K562 (cell line): ENCODE data around the gene TMEM123. TPM values are rescaled to one million over a fixed set of nuclear protein-coding genes. Genes with fewer than 3 reads are reported as not detected.

Experiments
- ATAC-seq: fragments of 200-7000 bp; cut with Tn5 transposase; 3 replicates; pipeline ENCODE4 v1.9.1; 2020; ENCODE audit warnings: moderate library complexity
- BruUV-seq: library from RNA; stranded (reverse); fragments of 400-500 nt; replicated peaks from 2 replicates; lab custom pipeline; 2021; lab: Mats Ljungman, UMichigan
- CTCF ChIA-PET: fragments of 300-600 bp; formaldehyde crosslinking; extraction: SDS; loops from one replicate; lab custom pipeline; 2021; ENCODE audit warnings: low intra/inter-chr PET ratio; lab: Yijun Ruan, JAX
- POLR2A ChIA-PET: fragments of 300-600, 350-650 bp; sonication (Branson Sonifier 250); formaldehyde crosslinking; extraction: SDS; loops from one replicate; lab custom pipeline; 2021; ENCODE audit warnings: antibody characterized with exemption, inconsistent platforms; lab: Yijun Ruan, JAX
- DNase-seq, 4 experiments: peaks; one replicate each; pipeline versions ENCODE4 v3.0.0 to v3.0.0-alpha.2; 2011 to 2018; ENCODE audit warnings: low spot score in 3 of 4, mixed read lengths in 3 of 4; ENCODE audit errors: extremely low read depth in 1 of 4
- FAIRE-seq: peaks from 2 replicates; lab custom pipeline; 2011; peaks lifted over from hg19 to GRCh38; lab: Jason Lieb, UNC
- H2AFZ ChIP-seq: 2 replicates; pipeline ENCODE4 v1.6.0; 2011; ENCODE audit warnings: low read depth, low read length, control low read depth, inconsistent platforms
- H3K27ac ChIP-seq: fragments of 200-600 bp; 3 replicates; pipeline ENCODE4 v1.8.0; 2011; ENCODE audit warnings: low read depth, mild to moderate bottlenecking, control low read depth, inconsistent platforms, low read length, moderate library complexity, mixed read lengths; ENCODE audit errors: extremely low read depth
- H3K27me3 ChIP-seq, 2 experiments: fragments of 300-600 bp in 1 of 2; 2 replicates in 1 of 2; 3 replicates in 1 of 2; pipeline versions ENCODE4 v1.6.0 to v1.8.0; 2011; ENCODE audit warnings: inconsistent platforms in 2 of 2, low read length in 2 of 2, mild to moderate bottlenecking in 1 of 2, mixed read lengths in 1 of 2, moderate library complexity in 1 of 2; ENCODE audit not compliant: control insufficient read depth in 2 of 2, insufficient read depth in 2 of 2
- H3K36me3 ChIP-seq: fragments of 300-600 bp; 3 replicates; pipeline ENCODE4 v1.8.0; 2011; ENCODE audit warnings: mild to moderate bottlenecking, low read length, inconsistent platforms; ENCODE audit not compliant: control insufficient read depth, insufficient read depth
- H3K4me1 ChIP-seq, 2 experiments: fragments of 200-600 bp in 1 of 2; replicated peaks in 1 of 2; 2 replicates in 1 of 2; 3 replicates in 1 of 2; pipeline versions ENCODE4 v1.5.1 to v1.8.0; 2011; ENCODE audit warnings: inconsistent platforms in 2 of 2, low read length in 2 of 2, mild to moderate bottlenecking in 1 of 2, mixed read lengths in 1 of 2, moderate library complexity in 1 of 2; ENCODE audit not compliant: control insufficient read depth in 2 of 2, insufficient read depth in 2 of 2
- H3K4me2 ChIP-seq: 2 replicates; pipeline ENCODE4 v1.6.1; 2011; ENCODE audit warnings: low read length, control low read depth, inconsistent platforms, mixed read lengths; ENCODE audit not compliant: insufficient read depth
- H3K4me3 ChIP-seq: fragments of 200-600 bp; sonication (generic), shearing (Covaris generic); 2 replicates; pipeline ENCODE4 v1.5.1; 2016; ENCODE audit warnings: control low read depth, inconsistent platforms
- H3K79me2 ChIP-seq: fragments of 200-600 bp; 3 replicates; pipeline ENCODE4 v1.8.0; 2011; ENCODE audit warnings: low read length, inconsistent platforms; ENCODE audit not compliant: control insufficient read depth, insufficient read depth
- H3K9ac ChIP-seq, 2 experiments: 2 replicates each; pipeline versions ENCODE4 v1.6.0 to v1.6.1; 2011; ENCODE audit warnings: low read depth in 2 of 2, low read length in 2 of 2, control low read depth in 1 of 2, inconsistent platforms in 1 of 2, mild to moderate bottlenecking in 1 of 2, mixed read lengths in 1 of 2; ENCODE audit not compliant: insufficient read depth in 1 of 2
- H3K9me1 ChIP-seq: one replicate; pipeline ENCODE4 v1.6.0; 2011; ENCODE audit warnings: inconsistent platforms, mild to moderate bottlenecking, low read length, moderate library complexity; ENCODE audit not compliant: control insufficient read depth, insufficient read depth
- H3K9me3 ChIP-seq: replicated peaks from 2 replicates; pipeline ENCODE4 v1.5.1; 2011; ENCODE audit warnings: low read depth, low read length, inconsistent platforms; ENCODE audit not compliant: control insufficient read depth, insufficient read depth
- H4K20me1 ChIP-seq: replicated peaks from 2 replicates; pipeline ENCODE4 v1.6.1; 2011; ENCODE audit warnings: low read length, inconsistent platforms, mixed read lengths; ENCODE audit not compliant: control insufficient read depth, insufficient read depth
- ATF3 ChIP-seq, 2 experiments: fragments of 450-650 bp in 1 of 2; sonication (generic) in 1 of 2; formaldehyde crosslinking in 1 of 2; IDR thresholded peaks in 1 of 2; conservative IDR thresholded peaks in 1 of 2; 2 replicates each; pipeline versions ENCODE4 v1.6.1 to v1.8.1; 2016 to 2023; ENCODE audit warnings: mild to moderate bottlenecking in 2 of 2, moderate library complexity in 2 of 2, inconsistent platforms in 1 of 2, missing genetic modification reagents in 1 of 2
- IFI16 ChIP-seq: fragments of 250-450 bp; sonication (Bioruptor Pico); IDR thresholded peaks from 2 replicates; pipeline ENCODE4 v2.1.2; 2022; ENCODE audit warnings: mild to moderate bottlenecking, inconsistent platforms
- MYC ChIP-seq, 2 experiments: fragments of 250-450 bp in 1 of 2; sonication (Bioruptor Pico) in 1 of 2; IDR thresholded peaks; 2 replicates each; pipeline versions ENCODE4 v1.5.1 to v1.6.1; 2012 to 2021; ENCODE audit warnings: low read depth in 2 of 2, borderline replicate concordance in 1 of 2, improper control_type of control experiment in 1 of 2, low read length in 1 of 2, mild to moderate bottlenecking in 1 of 2, moderate library complexity in 1 of 2
- NELFE ChIP-seq: IDR thresholded peaks from 2 replicates; pipeline ENCODE4 v1.6.1; 2011; ENCODE audit warnings: mild to moderate bottlenecking; ENCODE audit not compliant: insufficient read depth, insufficient read length
- NR2F6 ChIP-seq: fragments of 450-650 bp; formaldehyde crosslinking; IDR thresholded peaks from 2 replicates; pipeline ENCODE4 v1.4.0; 2020; ENCODE audit warnings: mild to moderate bottlenecking
- NR4A1 ChIP-seq, 2 experiments: fragments of 250-450 bp in 1 of 2; fragments of 450-650 bp in 1 of 2; sonication (Bioruptor Pico) in 1 of 2; IDR thresholded peaks; 2 replicates each; pipeline versions ENCODE4 v1.4.0 to v1.6.1; 2016 to 2020; ENCODE audit warnings: mild to moderate bottlenecking in 2 of 2, missing compliant biosample characterization in 1 of 2, missing genetic modification characterization in 1 of 2, moderate library complexity in 1 of 2
- SMARCA5 ChIP-seq: fragments of 450-650 bp; IDR thresholded peaks from 2 replicates; pipeline ENCODE4 v1.6.1; 2016
- SMARCB1 ChIP-seq: IDR thresholded peaks from 2 replicates; pipeline ENCODE4 v1.6.1; 2011; ENCODE audit warnings: improper control_type of control experiment, low read depth; ENCODE audit not compliant: insufficient read length
- ZNF184 ChIP-seq: sonication (generic); formaldehyde crosslinking; IDR thresholded peaks from 2 replicates; pipeline ENCODE4 v1.5.0; 2020; ENCODE audit warnings: missing genetic modification reagents
- ZNF232 ChIP-seq: sonication (generic); formaldehyde crosslinking; IDR thresholded peaks from 2 replicates; pipeline ENCODE4 v1.8.0; 2022; ENCODE audit warnings: mild to moderate bottlenecking, missing genetic modification reagents
- ZNF766 ChIP-seq: fragments of 200-800 bp; sonication (Bioruptor generic); conservative IDR thresholded peaks from 2 replicates; pipeline ENCODE4 v1.6.1; 2016; ENCODE audit warnings: missing genetic modification characterization, missing compliant biosample characterization
- WGBS: fragments of 100-300 bp; shearing (Covaris generic); methylation state at CpG from one replicate; pipeline ENCODE4 v1.1.6; 2016; ENCODE audit warnings: low coverage, mixed read lengths; ENCODE audit not compliant: insufficient coverage; ENCODE audit errors: missing lambda C conversion rate; 5-methylcytosine and 5-hydroxymethylcytosine counted together
- in situ Hi-C: fragments of 300-500 bp; cut with MboI; formaldehyde crosslinking; loops from 4 replicates; pipeline ENCODE4 v1.15.0; 2018; ENCODE audit warnings: inconsistent platforms, mixed read lengths
- intact Hi-C: fragments of 100-400 bp; cut with micrococcal nuclease; formaldehyde crosslinking; loops from 2 replicates; pipeline ENCODE4 v1.14.2; 2022
- polyA plus RNA-seq, 8 experiments: library from polyadenylated mRNA; depleted of rRNA in 4 of 8; stranded (reverse) in 5 of 8; unstranded in 3 of 8; fragments of >200 nt; fragmentation: Nextera tagmentation in 2 of 8; fragmentation: Illumina TruSeq in 1 of 8; extraction: Ambion mirVana in 2 of 8; extraction: Trizol in 1 of 8; gene quantifications; 2 replicates each; pipeline versions ENCODE4 v1.2.1 to v1.2.3, GENCODE V29; 2011 to 2014; ENCODE audit warnings: inconsistent platforms in 1 of 8, missing spikeins in 1 of 8
- total RNA-seq, 7 experiments: library from RNA; depleted of rRNA in 6 of 7; stranded (reverse); fragments of >200 nt in 6 of 7; fragmentation: Illumina TruSeq in 2 of 7; extraction: Trizol in 2 of 7; gene quantifications; 2 replicates each; pipeline versions ENCODE4 v1.2.1 to v1.2.3, GENCODE V29; 2011 to 2021; ENCODE audit warnings: low replicate concordance in 1 of 7
- TF ChIP-seq, protein P1 (sequence below): fragments of 450-650 bp; formaldehyde crosslinking; IDR thresholded peaks from 2 replicates; pipeline ENCODE4 v1.4.0; 2020; ENCODE audit warnings: mild to moderate bottlenecking, moderate library complexity
- TF ChIP-seq, protein P2 (sequence below): sonication (generic); formaldehyde crosslinking; IDR thresholded peaks from 2 replicates; pipeline ENCODE4 v1.8.0; 2022; ENCODE audit warnings: mild to moderate bottlenecking, missing genetic modification reagents, borderline replicate concordance

The TMEM123 gene
- total and polyA plus RNA-seq, 9 of the 15 experiments (the other 6 are each of a cell fraction or from before 2014, with no cell fraction given) = 19.8 to 344 (median 82.4) TPM

DNA sequence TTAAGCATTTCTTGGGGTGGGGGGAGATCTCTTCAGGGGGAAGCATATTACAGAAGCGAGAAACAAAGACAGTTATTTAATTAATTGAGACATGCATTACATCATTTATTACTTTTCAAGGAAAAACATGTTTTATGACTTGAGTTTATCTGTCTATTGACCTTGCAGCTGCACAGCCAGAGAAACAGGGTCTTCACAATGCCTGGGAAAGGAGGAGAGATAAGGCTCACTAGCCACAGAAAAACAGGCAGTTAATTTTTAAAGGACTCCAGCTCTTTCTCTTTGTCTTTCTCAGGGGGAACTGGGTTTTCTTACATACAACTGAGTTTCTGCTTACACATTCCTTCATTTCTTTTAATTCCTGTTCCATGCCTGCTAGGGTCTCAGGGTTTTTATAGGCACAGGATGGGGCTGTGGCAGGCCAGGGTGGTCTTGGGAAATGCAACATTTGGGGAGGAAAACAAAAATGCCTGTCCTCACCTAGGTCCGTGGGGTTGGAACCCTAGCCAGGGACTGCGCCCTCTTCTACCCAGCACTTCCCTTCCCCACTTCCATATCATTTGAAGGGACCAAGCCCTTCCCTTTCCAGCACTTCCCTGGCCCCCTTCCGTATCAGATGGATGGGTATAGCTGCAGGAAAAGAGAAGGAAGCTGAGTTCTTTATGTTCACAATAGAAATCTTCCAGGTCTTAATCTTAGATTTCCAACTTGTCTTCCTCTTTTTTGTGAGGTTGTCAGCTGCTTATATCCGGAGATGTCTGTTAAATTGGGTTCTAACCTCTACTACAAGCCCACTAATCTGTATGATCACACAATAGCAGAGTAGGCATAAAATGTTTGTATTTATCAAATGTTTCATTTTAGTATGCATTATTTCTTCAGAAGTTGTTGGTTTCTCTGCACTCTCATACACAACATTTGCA, 67.2 kb downstream of the TMEM123 start:
- intact Hi-C loops = loop anchor here (2.0 to 5.0 kb wide), 2 partner anchors 39 to 67 kb away; partner anchors contain the start of genes BIRC2 and TMEM123
- TF ChIP-seq, protein P1, sequence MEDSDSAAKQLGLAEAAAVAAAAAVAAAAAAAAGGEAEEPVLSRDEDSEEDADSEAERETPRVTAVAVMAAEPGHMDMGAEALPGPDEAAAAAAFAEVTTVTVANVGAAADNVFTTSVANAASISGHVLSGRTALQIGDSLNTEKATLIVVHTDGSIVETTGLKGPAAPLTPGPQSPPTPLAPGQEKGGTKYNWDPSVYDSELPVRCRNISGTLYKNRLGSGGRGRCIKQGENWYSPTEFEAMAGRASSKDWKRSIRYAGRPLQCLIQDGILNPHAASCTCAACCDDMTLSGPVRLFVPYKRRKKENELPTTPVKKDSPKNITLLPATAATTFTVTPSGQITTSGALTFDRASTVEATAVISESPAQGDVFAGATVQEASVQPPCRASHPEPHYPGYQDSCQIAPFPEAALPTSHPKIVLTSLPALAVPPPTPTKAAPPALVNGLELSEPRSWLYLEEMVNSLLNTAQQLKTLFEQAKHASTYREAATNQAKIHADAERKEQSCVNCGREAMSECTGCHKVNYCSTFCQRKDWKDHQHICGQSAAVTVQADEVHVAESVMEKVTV (CRISPR knock-in tag) = no peak
- TF ChIP-seq ATF3 (IDR thresholded peaks at IDR 0.05) = peak; percentile 46; the same call in 1 of the 2 replicates
- TF ChIP-seq ATF3 (CRISPR knock-in tag; conservative IDR thresholded peaks at IDR 0.05) = no peak
- no peak for TF ChIP-seq SMARCA5
- no peak for TF ChIP-seq NELFE
- no peak for TF ChIP-seq NR2F6 (CRISPR knock-in tag)
- TF ChIP-seq IFI16 (CRISPR knock-in tag) = no peak
- no peak for TF ChIP-seq MYC (IDR thresholded peaks at IDR 0.05; ENCODE audit: low read depth, low read length)
- no peak for TF ChIP-seq MYC (CRISPR knock-in tag; IDR thresholded peaks at IDR 0.05; ENCODE audit: borderline replicate concordance, low read depth)
- TF ChIP-seq NR4A1 (CRISPR knock-in tag; IDR thresholded peaks at IDR 0.05) = no peak
- peak; percentile 21; the same call in 1 of the 2 replicates for TF ChIP-seq NR4A1 (tag; IDR thresholded peaks at IDR 0.05)
- no peak for TF ChIP-seq ZNF184 (CRISPR knock-in tag)
- no peak for TF ChIP-seq SMARCB1
- no peak for TF ChIP-seq ZNF232 (CRISPR knock-in tag)
- TF ChIP-seq, protein P2, sequence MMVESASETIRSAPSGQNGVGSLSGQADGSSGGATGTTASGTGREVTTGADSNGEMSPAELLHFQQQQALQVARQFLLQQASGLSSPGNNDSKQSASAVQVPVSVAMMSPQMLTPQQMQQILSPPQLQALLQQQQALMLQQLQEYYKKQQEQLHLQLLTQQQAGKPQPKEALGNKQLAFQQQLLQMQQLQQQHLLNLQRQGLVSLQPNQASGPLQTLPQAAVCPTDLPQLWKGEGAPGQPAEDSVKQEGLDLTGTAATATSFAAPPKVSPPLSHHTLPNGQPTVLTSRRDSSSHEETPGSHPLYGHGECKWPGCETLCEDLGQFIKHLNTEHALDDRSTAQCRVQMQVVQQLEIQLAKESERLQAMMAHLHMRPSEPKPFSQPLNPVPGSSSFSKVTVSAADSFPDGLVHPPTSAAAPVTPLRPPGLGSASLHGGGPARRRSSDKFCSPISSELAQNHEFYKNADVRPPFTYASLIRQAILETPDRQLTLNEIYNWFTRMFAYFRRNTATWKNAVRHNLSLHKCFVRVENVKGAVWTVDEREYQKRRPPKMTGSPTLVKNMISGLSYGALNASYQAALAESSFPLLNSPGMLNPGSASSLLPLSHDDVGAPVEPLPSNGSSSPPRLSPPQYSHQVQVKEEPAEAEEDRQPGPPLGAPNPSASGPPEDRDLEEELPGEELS (CRISPR knock-in tag) = 0 out of 2 replicates have a peak, but pooled peaks have one; percentile 64
- peak; percentile 45; the same call in 1 of the 2 replicates for TF ChIP-seq ZNF766 (CRISPR knock-in tag)

More for the DNA sequence above, 67.2 kb downstream of the TMEM123 start:
- CTCF ChIA-PET = no interaction called here
- Histone ChIP-seq H3K4me3 (no peak overlapping the region), H3K27me3 (no peaks in the 10 kb centered on the region), H3K27ac (peak overlapping the region; percentile 76), H3K4me2 (peak overlapping the region; percentile 60), H4K20me1 (no peaks in the 10 kb centered on the region), H3K79me2 (no peaks in the 10 kb centered on the region), H3K9me1 (no peaks in the 10 kb centered on the region), H2AFZ (peak overlapping the region; percentile 85), H3K36me3 (peaks cover 18% of the 10 kb centered on the region), H3K9ac (peak overlapping the region; percentile 34 to 73; a peak in 3 of 4 replicates), H3K4me1 (peaks cover 16 to 42% of the 10 kb centered on the region in 2 experiments; a peak in 4 of 5 replicates), H3K9me3 (peaks cover 3% of the 10 kb centered on the region; the same call in 1 of the 2 replicates)
- ATAC-seq (peak; percentile 24), DNase-seq (peak in 2 of 4 experiments; percentile 7 to 48), FAIRE-seq (no peak)
- BruUV-seq = no TSS peak
- in situ Hi-C loops = no loop called here
- 4% methylated on average over 5 of the region's 5 CpGs for WGBS
- POLR2A ChIA-PET = interaction anchor here (0.6 to 1.8 kb wide), 5 partner anchors 24 to 111 kb away, joined by 3 to 5 read pairs (median 3); no protein-coding TSS in a partner anchor
